Esophagus squamous epithelium (tissue), 5 donors: ENCODE results near the gene ZNF860. TPM values are rescaled to one million over a fixed set of nuclear protein-coding genes. Genes with fewer than 3 reads are reported as not detected.

Experiments
- DNase-seq: peaks from one replicate; lab custom pipeline; 2025; lab: John Stamatoyannopoulos, UW
- H3K27ac ChIP-seq, 4 donors: fragments of 200-600 bp; sonication (generic); one replicate each; pipeline ENCODE4 v1.5.1; 2016 to 2019; ENCODE audit warnings: mild to moderate bottlenecking in 1 of 4
- H3K27me3 ChIP-seq, 4 donors: fragments of 200-600 bp; sonication (generic); 1 replicate in 3 of 4; 2 replicates in 1 of 4; pipeline versions ENCODE4 v1.5.1 to v1.6.0; 2017 to 2021; ENCODE audit warnings: antibody characterized with exemption in 1 of 4
- H3K36me3 ChIP-seq, 3 donors: fragments of 200-600 bp; sonication (generic); one replicate each; pipeline ENCODE4 v1.5.1; 2016 to 2019
- H3K4me1 ChIP-seq, 3 donors: fragments of 200-600 bp; sonication (generic); one replicate each; pipeline ENCODE4 v1.5.1; 2017 to 2019
- H3K4me3 ChIP-seq, 4 donors: fragments of 200-600 bp; sonication (generic); 1 replicate in 3 of 4; 2 replicates in 1 of 4; pipeline ENCODE4 v1.5.1; 2016 to 2019; ENCODE audit warnings: mild to moderate bottlenecking in 2 of 4, moderate library complexity in 1 of 4
- H3K9me3 ChIP-seq, 3 donors: fragments of 200-600 bp; sonication (generic); one replicate each; pipeline ENCODE4 v1.5.1; 2016 to 2019
- POLR2A ChIP-seq, 4 donors: fragments of 450-650 bp; IDR thresholded peaks; one replicate each; pipeline ENCODE4 v1.6.1; 2017; ENCODE audit warnings: antibody characterized with exemption in 4 of 4, mild to moderate bottlenecking in 4 of 4, moderate library complexity in 3 of 4
- whole genome bisulfite sequencing, 2 donors: methylation state at CpG; one replicate each; pipeline ENCODE4 v1.1.5; 2018; 5-methylcytosine and 5-hydroxymethylcytosine counted together
- intact Hi-C: fragments of 100-400 bp; cut with DNase I; formaldehyde crosslinking; loops from one replicate; pipeline ENCODE4 v1.15.0; 2022
- total RNA-seq, 4 donors: library from RNA; depleted of rRNA; stranded (reverse); fragments of >200 nt; gene quantifications; one replicate each; pipeline ENCODE4 v1.1.0, GENCODE V29; 2016
- TF ChIP-seq, protein P1 (sequence below), 6 experiments: fragments of 450-650 bp in 4 of 6; fragments of 200-600 bp in 2 of 6; sonication (generic) in 2 of 6; IDR thresholded peaks; one replicate each; pipeline ENCODE4 v1.5.1; 2016 to 2019; ENCODE audit warnings: antibody characterized with exemption in 6 of 6, mild to moderate bottlenecking in 4 of 6, moderate library complexity in 4 of 6
- donor health status: DM: yes; HTN: yes; CAD: no.

ZNF860 gene
- total RNA-seq, 4 donors from 2014 or later, result 2.5 to 7.2 (median 4.6) TPM

- intact Hi-C loops, result loop anchor here (5.0 kb wide), 1 partner anchor 116 kb away; no protein-coding TSS in a partner anchor
- WGBS, 2 donors, result 89 to 91% methylated on average over 7 of the region's 7 CpGs
- TF ChIP-seq, protein P1, sequence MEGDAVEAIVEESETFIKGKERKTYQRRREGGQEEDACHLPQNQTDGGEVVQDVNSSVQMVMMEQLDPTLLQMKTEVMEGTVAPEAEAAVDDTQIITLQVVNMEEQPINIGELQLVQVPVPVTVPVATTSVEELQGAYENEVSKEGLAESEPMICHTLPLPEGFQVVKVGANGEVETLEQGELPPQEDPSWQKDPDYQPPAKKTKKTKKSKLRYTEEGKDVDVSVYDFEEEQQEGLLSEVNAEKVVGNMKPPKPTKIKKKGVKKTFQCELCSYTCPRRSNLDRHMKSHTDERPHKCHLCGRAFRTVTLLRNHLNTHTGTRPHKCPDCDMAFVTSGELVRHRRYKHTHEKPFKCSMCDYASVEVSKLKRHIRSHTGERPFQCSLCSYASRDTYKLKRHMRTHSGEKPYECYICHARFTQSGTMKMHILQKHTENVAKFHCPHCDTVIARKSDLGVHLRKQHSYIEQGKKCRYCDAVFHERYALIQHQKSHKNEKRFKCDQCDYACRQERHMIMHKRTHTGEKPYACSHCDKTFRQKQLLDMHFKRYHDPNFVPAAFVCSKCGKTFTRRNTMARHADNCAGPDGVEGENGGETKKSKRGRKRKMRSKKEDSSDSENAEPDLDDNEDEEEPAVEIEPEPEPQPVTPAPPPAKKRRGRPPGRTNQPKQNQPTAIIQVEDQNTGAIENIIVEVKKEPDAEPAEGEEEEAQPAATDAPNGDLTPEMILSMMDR (IDR thresholded peaks at IDR 0.05), result no peak
- no peak for TF ChIP-seq POLR2A (IDR thresholded peaks at IDR 0.05)
- DNase-seq, result no peak
- Histone ChIP-seq H3K4me1 (peaks cover 0 to 13% (median 0%) of the 10 kb centered on the region in 3 donors), H3K4me3 (no peak overlapping the region), H3K27me3 (no peaks in the 10 kb centered on the region), H3K36me3 (no peaks in the 10 kb centered on the region), H3K9me3 (no peaks in the 10 kb centered on the region), H3K27ac (no peak overlapping the region)
Observed at GRCh38 chr3:32021155-32021554, 39.6 kb downstream of the ZNF860 start.

DNA sequence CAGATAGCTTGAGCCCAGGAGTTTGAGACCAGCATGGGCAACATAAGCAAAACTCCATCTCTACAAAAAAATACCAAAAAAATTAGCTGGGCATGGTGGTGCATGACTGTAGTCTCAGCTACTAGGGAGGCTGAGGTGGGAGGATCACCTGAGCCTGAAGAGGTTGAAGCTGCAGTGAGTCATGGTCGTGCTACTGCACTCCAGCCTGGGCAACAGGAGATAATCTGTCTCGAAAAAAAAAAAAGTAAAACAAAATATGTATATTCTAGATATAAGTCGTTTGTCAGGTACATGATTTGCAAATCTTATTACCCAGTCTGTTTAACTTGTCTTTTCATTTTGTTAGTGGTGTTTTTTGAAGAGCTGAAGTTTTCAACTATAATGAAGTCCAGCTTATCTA, 40.2 kb downstream of the ZNF860 start:
- no peak for TF ChIP-seq POLR2A (IDR thresholded peaks at IDR 0.05)
- TF ChIP-seq, protein P1 (IDR thresholded peaks at IDR 0.05), result no peak
- Histone ChIP-seq H3K27ac (no peak overlapping the region), H3K4me1 (peaks cover 0 to 13% (median 0%) of the 10 kb centered on the region in 3 donors), H3K4me3 (no peak overlapping the region), H3K36me3 (no peaks in the 10 kb centered on the region), H3K27me3 (no peaks in the 10 kb centered on the region), H3K9me3 (no peaks in the 10 kb centered on the region)
- intact Hi-C loops, result loop anchor here (5.0 kb wide), 1 partner anchor 116 kb away; no protein-coding TSS in a partner anchor
- no peak for DNase-seq
- 40 to 56% methylated on average over 3 of the region's 3 CpGs for WGBS, 2 donors

DNA sequence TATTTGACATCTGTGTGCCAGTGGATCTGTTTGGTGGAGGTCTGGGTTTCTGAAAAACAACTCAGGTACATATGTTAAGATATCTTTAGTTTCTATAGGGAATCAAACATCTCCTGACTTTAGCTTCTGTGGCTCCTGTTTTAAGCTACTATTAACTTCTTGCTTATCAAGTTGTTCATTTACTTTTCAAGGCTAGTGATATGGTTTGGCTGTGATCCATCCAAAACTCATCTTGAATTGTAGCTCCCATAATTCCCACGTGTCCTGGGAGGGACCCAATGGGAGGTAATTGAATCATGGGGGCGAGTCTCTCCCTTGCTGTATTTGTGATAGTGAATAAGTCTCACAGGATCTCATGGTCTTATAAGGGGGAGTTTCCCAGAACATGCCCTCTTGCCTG, 41.4 kb downstream of the ZNF860 start:
- H3K4me1 ChIP-seq, result peaks cover 0 to 13% (median 0%) of the 10 kb centered on the region in 3 donors
- H3K27me3 ChIP-seq, result no peaks in the 10 kb centered on the region
- H3K27ac ChIP-seq, result no peak overlapping the region
- intact Hi-C loops, result loop anchor here (5.0 kb wide), 1 partner anchor 114 kb away; no protein-coding TSS in a partner anchor
- H3K36me3 ChIP-seq, result no peaks in the 10 kb centered on the region
- H3K9me3 ChIP-seq, result no peaks in the 10 kb centered on the region
- H3K4me3 ChIP-seq, result no peak overlapping the region
- DNase-seq, result no peak
- WGBS, 2 donors, result 72 to 74% methylated on average over 2 of the region's 2 CpGs
- TF ChIP-seq, protein P1 (IDR thresholded peaks at IDR 0.05), result no peak
- TF ChIP-seq POLR2A (IDR thresholded peaks at IDR 0.05), result no peak

- no peaks in the 10 kb centered on the region for H3K9me3 ChIP-seq
- no peaks in the 10 kb centered on the region for H3K36me3 ChIP-seq
- H3K27ac ChIP-seq, result no peak overlapping the region
- no peak for DNase-seq
- H3K4me1 ChIP-seq, result peaks cover 0 to 9% (median 0%) of the 10 kb centered on the region in 3 donors
- no peaks in the 10 kb centered on the region for H3K27me3 ChIP-seq
- WGBS, 2 donors, result 73 to 77% methylated on average over 6 of the region's 6 CpGs
- no peak for TF ChIP-seq POLR2A (IDR thresholded peaks at IDR 0.05)
- TF ChIP-seq, protein P1 (IDR thresholded peaks at IDR 0.05), result no peak
- no peak overlapping the region for H3K4me3 ChIP-seq
- intact Hi-C loops, result no loop called here
Observed at GRCh38 chr3:32026593-32026992, 45.0 kb downstream of the ZNF860 start.

GRCh38 chr3:32037932-32038267, 56.4 kb downstream of the ZNF860 start:
- Histone ChIP-seq H3K9me3 (peaks cover 0 to 13% (median 6%) of the 10 kb centered on the region in 3 donors), H3K4me1 (peaks cover 0 to 55% (median 5%) of the 10 kb centered on the region in 3 donors), H3K36me3 (no peaks in the 10 kb centered on the region), H3K4me3 (no peak overlapping the region), H3K27ac (peak overlapping the region in 3 of 4 donors; percentile 20 to 79 (median 72)), H3K27me3 (no peaks in the 10 kb centered on the region)
- WGBS, 2 donors, result 78% methylated on average over 3 of the region's 3 CpGs
- TF ChIP-seq, protein P1 (IDR thresholded peaks at IDR 0.05), result no peak
- no peak for TF ChIP-seq POLR2A (IDR thresholded peaks at IDR 0.05)
- no peak for DNase-seq
- intact Hi-C loops, result no loop called here
